Hematopoietic multipotent progenitor cell treated with erythropoietin and hydrocortisone succinate and interleukin-3 and kit ligand, for 4 days (in vitro differentiated cells): Measurements from ENCODE around the gene EDEM2.
"Not testable (repeated sequence)": the region's sequence is repeated elsewhere in the genome, so short reads cannot be mapped to it uniquely, and the experiment has no call there.

Experiments used
- DNase-seq: peaks from one replicate; pipeline ENCODE4 v3.0.0-alpha.2; 2015

EDEM2 gene

DNA sequence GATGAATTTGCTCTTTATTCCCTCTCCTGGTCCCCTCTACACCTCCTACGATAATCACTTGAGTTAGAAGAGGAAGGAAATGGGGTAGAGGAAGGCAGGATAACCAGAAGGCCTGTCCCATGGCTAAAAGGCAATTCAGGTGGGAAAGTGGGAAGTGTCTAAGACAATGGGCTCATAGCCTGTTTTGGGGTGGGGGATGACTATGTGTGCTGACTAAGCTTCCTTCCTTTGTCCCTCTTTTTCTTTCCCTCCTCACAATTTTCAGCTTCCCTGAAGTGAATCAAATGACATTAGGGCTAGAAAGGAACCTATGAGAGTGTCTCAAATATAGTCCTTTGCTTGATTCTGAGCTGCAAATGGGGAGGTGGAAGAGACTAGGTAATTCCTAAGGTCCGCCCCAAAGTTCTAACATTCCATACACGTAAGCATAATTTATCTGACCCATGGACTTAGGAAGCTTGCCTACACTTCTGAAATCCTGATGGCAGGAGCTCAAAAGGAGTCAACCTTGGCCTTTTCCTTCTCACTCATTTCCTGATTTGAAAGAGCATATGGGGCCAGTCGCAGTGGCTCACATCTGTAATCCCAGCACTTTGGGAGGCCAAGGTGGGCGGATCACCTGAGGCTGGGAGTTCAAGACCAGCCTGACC lies 24.3 kb downstream of the EDEM2 start:
- DNase-seq: no peak

DNA sequence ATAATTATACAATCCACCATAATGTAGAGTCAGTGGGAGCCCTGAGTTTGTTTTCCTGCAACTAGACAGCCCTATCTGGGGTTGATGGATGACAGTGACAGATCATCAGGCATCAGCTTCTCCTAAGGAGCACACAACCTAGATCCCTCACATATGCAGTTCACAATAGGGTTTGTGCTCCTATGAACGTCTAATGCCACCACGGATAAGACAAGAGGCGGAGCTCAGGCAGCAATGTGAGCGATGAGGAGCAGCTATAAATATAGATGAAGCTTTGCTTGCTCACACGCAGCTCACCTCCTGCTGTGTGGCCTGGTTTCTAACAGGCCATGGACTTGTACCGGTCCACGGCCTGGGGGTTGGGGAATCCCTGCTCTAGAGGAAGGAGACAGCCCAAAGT lies 25.9 kb downstream of the EDEM2 start:
- DNase-seq: no peak

DNA sequence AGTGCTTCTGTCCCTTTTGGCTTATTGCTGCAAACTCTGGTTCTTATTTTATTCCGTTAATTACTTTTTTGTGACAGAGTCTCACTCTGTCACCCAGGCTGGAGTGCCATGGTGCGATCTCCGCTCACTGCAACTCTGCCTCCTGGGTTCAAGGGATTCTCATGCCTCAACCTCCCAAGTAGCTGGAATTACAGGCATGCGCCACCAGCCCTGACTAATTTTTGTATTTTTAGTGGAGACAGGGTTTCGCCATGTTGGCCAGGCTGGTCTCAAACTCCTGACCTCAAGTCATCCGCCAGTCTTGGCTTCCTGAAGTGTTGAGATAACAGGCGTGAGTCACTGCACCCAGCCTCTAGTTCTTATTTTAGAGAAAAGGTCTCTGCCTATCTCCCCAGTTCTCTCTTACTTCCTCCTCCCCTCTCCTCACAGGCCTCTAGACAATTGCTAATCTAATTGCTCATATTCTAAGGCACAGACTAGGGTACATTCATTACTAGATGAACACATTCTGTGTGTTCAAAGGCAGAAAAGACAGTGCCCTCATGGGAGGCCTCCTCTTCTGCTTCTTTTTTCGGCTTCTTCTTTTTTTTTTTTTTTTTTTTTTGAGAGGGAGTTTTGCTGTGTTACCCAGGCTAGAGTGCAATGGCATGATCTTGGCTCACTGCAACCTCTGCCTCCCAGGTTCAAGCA lies 27.0 kb downstream of the EDEM2 start:
- DNase-seq: peak; percentile 96

DNA sequence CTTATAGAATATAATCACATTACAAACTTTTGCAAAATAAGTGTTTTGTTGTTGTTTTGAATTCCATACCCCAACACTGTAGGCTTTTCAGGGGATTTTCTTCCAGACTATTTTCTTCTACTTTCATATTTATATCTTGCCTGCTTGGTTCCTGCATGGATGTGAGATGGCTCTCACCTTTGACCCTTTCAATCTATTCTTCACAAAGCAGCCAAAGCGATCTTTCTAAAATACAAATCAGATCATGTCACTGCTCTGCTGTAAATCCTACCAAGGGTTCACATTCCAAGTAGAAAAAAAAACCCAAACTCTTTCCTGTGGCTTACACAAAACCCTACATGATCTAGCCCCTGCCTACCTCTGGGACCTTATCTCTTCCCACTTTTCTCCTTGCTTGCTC lies 29.5 kb downstream of the EDEM2 start:
- no peak for DNase-seq

DNA sequence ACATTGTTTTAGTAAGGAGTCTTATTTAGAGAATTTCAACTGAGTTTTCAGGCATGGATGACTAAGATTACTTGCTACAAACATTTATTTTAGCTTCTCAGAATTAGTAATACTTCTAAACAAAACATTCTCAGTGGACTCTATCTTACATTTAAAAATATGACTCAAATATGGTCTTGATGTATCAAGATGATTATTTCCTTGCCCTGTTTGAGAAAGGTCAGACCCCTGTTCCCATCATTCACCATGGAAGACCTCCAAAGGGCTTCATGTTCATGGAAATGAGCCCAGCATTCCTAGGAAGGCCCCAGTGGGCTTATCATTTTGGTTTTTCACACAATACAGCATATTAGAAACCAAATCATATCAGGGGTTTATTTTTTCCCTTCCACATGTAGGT lies 29.9 kb downstream of the EDEM2 start:
- DNase-seq: no peak

DNA sequence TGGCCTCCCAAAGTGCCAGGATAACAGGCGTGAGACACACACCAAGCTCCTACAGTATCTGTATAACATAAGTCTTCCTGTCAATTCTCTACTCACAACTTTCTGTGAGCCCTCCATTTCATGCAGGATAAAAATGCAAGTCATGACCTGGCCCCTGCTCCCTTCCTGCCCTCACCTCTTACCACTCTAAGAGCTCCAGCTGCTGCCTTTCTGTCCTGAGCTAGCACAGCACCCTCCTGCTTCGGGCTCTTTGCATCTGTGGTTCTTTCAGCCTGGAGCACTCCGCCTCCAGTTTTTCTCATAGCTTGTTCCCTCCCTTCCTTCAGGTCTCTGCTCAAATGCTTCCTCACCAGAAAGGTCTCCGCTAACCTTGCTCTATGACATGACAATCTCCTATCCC lies 30.9 kb downstream of the EDEM2 start:
- DNase-seq: peak; percentile 50

DNA sequence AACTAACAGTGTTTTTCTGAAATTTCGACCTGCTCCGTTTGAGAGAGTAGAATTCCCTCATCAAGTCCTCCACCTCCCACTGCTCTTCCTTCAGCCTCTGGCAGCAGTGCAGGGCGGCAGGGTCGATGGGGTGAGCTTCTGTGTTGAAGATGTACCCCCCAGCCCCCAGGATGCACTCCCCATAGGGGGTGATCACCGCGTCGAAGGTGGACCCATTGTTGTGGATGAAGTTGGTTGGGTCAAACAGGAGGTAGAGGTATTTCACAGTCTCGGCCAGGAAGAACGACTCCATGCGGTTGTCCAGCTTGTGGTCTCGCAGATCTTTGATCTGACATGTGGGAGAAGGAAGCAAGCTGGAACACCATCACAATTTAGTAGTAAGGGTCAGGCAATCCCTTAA lies 31.5 kb downstream of the EDEM2 start:
- no peak for DNase-seq

DNA sequence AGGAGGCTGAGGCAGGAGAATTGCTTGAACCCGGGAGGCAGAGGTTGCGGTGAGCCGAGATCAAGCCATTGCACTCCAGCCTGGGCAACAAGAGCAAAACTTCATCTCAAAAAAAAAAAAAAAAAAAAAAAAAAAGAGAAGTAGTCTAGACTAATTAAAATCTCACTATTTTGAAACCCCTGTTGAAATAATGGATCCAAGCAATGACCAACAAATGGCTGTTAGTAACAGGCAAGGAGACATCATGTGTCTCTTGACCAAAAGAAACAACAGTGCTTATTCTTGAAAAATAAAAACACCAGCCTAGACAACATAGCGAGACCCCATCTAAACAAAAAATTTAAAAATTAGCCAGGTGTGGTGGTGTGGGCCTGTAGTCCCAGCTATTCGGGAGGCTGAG lies 34.9 kb downstream of the EDEM2 start:
- not testable (repeated sequence) for DNase-seq

DNA sequence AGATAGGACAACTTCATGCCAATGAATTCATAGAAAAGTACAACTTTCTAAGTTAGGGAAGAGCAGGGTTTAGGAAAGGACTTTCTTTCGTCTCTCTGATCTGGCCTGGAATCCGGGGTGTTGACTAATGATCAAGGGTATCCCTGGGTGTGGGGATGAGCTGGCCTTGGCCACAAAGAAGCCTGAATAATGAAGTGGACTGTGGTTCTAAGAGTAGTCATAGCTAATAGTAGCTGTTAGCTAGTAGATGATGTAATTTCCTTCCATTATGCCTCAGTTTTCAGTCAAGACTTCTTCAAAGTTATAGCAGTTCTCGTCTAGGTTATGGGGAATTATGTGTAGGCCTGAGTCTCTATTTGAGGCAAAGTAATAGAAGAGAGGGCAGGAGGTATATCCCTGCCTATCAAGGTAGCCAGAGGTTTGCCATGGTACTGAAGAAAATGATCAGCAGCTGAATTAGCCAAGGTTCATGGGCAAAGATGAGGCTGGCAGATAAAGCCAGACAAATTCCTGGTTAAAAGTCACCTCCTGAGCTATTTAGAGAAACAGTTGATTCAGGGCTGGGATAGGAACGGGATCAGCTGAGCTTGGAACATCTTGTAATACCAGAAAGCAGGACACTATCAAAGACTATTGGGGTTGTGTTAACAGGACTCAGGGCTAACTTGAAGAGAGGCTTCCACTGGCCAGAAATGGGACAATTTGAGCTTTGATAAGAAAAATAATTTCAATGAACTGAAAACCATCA lies 35.8 kb downstream of the EDEM2 start:
- no peak for DNase-seq

DNA sequence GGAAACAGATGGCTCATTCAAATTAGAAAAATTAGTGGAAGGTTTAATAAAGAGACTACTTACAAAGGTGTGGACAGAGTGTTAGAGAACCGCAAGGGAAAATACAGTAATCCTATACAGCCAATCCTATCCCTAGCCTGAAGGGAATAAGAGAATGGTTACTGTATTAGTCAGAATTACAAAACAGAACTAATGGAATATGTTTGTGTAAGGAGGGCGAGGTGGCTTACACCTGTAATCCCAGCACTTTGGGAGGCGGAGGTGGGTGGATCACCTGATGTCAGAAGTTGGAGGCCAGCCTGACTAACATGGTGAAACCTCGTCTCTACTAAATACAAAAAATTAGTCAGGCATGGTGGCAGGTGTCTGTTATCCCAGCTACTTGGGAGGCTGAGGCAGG lies 38.2 kb downstream of the EDEM2 start:
- DNase-seq: no peak

DNA sequence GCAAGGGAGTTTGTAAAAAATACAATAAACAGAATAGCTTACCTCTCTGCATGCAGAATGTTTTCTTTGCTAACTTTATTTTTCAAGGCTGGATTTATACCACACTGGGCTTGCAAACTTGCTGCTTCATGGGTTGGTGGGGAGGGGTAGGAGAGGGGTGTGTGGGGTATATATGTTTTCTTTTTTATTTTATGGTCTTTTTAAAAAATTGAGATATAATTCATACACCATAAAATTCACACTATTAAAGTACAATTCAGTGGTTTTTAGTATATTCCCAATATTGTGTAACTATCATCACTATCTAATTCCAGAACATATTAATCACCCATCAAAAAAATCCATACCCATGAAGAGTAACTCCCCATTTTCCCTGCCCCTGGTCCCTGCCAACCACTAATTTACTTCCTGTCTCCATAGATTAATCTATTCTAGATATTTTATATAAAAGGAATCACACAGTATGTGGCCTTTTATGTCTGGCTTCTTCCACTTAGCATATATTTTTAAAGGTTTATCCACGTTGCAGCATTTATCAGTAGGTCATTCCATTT lies 40.2 kb downstream of the EDEM2 start:
- DNase-seq: no peak

DNA sequence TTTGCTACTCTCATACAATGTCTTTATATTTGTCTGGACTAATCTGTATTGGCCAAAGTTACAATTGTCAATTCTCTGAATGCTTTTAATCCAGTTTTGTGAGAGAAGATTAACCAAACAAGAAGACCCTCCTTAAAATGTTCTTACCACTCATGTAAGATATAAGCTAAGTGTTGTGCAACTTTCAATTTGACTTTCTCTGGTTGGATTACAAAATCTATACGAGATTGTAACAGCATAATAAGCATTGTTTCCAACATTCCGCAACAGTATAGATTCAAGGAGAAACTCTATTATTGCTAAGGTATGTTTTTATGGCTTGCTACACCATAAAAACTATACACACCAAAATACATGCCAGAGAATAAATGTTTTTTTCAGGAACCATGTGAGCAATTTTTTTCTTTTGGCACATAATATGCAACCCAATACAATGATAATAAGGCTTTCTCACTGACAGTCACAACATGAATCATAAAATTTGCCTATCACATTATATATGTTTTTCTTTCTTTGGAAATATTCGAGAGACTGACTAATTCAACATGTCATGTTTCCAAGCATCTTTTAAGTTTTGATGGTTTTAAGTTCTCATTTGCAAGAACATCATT lies 42.3 kb downstream of the EDEM2 start:
- no peak for DNase-seq

DNA sequence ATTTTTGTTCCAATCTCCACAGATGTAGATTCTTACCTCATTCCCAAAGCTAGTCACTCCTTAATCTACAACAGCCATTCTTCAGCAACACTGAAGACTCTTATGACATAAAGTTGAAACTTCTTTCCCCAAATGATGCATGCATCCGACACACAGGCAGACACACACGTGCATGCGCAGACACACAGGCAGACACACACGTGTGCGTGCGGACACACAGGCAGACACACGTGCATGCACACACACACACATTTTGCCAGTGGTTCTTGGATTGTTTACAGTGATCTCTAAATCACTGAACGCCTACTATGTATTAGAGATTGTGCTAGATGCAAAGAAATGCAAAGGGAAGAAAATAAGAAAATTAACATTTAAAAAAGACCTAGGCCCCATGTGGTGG lies 45.5 kb downstream of the EDEM2 start:
- no peak for DNase-seq

DNA sequence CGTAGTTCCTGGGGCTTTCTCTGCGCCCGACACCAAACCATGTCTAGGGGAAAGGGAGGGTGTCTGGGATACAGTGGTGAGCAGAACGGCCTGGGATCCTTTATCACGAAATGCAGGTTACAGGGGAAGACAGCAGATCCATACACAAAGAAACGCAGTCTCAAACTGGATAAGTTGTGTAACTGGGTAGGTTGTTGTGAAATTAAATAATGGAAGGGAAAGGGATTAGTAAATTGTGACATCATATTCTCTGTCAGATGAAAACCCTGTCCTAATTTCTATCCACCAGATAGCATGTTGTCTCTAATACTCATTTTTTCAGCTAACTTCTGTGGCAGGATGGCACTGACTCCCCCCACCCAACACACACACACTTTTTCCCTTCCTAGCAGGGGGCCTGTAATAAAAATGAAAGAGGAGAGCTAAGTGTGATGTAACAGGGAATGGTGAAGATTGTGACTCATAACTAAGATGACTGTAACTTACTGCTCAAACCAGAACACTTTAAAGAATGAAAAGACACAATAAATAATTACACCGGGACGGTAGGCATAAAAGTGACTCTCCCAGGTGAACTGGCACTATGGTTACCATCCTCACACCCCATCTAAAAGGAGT lies 53.8 kb downstream of the EDEM2 start:
- no peak for DNase-seq

DNA sequence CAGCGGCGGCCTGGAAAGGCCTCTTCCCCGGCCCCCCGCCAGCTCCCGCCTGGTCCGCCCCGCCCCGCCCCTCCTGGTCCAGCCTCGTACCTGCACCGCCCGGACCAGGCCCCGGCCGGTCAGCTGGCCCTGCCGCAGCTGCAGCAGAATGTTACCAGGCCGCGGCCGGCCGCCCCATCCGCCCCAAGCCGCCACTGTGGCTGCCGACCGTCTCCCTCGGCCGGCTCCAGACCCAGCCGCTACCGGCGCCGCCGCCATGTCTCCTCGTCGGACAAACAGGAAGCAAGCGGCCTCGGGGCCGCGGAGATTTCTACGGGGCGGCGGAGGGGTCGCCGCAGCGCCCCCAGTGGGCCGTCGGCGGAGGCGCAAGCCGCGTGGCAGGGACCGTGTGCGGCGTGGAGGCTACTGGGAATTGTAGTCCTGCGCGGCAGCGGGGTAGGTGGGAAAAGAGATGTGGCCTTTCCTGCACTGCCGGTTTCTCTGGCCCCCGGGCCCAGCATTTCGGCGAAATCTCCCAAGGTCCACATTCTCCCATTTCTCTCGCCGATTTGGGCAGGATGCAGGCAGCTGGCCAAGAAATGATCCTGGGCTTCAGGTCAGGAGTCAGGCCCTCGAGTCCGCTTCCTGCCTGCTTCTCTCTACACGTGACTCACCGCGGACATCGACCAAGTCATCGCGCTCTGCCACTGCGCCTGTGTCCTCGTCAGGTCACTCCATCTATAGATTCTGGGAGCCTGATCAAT lies 54.4 kb downstream of the EDEM2 start, which contains the start of gene TRPC4AP:
TSS of gene TRPC4AP (minus strand) at position 284 of the 743 bp plus-strand sequence. CDS start at position 258, 26 bp downstream.
- DNase-seq: peak; percentile 96

DNA sequence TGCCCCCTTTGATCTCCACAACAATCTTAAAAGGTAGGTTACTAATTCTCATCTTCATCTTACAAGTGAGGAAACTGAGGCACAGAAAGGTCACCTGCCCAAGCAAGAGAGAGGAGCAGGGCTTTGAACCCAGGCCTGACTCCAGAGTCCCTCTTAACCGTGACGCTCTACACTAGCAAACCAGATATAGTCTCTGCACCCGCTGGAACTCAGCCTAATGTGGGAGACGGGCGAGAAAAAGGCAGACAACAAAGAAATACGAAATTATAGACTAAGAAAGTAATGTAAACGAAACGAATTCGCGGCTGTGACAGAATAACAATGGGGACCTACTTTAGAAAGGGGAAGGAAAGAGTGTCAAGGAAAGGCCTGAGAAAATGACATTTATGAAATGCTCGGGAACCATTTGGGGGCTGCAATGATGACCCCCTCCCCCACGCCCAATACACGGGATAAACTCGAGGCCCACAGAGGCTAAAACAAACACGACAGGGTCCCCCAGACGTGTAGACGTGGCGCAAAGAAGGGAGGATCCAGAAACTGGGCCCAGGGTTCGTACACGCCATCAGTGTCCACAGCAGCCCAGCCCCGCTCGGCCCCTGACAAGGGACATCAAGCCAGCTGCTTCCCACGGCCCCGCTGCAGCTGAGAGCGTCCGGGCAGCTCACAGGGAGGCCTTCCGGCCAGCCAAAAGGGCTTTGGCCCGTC lies 55.2 kb downstream of the EDEM2 start:
- peak; percentile 47 for DNase-seq

DNA sequence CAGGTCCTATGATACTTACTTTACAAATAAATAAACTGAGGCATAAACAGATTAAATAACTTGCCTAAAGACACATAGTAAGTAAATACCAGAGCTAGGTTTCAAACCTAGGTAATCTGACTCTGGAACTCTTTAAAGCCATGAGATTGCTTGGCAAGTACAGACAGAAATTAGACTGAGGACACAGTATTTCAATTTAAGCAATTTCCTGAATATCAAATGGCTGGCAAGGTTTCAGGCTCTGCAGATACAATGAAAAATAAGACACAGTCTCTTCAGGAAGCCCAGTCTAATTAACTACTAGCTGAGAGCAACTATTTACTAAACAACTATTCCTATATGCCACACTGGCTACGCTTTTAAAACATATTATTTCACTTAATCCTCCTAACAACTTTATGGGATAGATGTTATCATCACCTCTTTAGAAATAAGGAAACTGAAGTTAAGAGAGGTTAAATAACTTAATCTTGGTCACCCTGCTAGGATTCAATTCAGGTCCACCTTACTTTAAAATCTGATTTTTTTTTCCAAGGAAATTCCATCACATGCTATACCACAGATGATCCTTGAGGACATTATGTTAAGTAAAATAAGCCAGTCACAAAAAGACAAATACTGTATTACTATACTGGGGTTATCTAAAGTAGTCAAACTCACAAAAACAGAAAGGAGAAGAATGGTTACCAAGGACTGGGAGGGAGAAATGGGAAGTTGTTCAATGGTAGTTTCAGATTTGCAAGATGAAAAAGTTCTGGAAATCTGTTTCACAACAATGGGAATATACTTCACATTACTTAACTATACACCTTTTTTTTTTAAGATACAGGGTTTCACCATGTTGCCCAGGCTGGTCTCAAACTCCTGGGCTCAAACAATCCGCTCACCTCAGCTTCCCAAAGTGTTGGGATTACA lies 58.6 kb downstream of the EDEM2 start:
- peak; percentile 23 for DNase-seq

DNA sequence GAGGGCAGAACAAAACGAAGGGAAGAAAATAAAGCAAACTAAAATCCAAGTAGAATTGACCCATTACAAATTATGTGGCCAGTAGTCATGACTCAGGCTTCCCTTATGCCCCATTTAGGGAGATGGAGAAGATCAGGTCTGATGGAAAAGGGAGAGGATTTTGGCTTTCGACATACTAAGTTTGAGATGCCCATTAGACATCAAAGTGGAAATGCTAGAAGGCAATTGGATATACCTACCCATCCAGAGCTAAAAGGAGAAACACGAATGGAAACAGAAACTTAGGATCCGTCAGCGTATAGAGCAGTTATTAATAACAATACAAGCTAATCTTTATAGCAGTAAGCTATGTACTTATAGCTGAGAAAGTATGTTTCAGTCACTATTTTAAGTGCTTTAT lies 59.3 kb downstream of the EDEM2 start:
- DNase-seq: no peak

DNA sequence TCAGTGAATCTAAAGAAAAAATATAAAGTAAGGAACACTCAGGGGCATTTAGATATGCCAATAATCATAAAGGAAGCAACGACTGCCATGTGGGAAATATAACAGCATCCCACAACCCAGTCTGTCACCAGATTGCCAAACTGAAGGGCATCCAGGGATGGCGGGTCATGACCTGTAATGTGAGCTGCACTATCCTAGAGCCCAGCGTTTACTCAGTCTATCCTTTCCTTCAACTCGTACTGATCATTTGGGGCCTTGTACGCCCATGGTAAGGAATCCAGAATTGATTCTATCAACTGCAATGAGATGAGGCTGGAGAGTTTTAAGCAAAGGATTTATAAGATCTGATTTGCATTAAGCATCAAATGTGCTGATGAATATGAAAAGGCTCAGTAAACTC lies 59.8 kb downstream of the EDEM2 start:
- DNase-seq: no peak
